Right renal pelvis (tissue), 4 donors: ENCODE measurements around the gene MDP1. TPM values are rescaled to one million over a fixed set of nuclear protein-coding genes. Genes with fewer than 3 reads are reported as not detected.
"Not testable (repeated sequence)": the region's sequence is repeated elsewhere in the genome, so short reads cannot be mapped to it uniquely, and the experiment has no call there.

ENCODE experiments used
- DNase-seq, 4 donors: peaks; one replicate each; pipeline ENCODE4 v3.0.0-alpha.2; 2013; ENCODE audit warnings: low read depth in 4 of 4, low spot score in 3 of 4, missing footprints in 1 of 4
- polyA plus RNA-seq, 4 donors: library from polyadenylated mRNA; unstranded; fragments of 120-200 nt; gene quantifications; one replicate each; pipeline ENCODE4 v1.2.1, GENCODE V29; 2013; ENCODE audit not compliant: insufficient read length in 4 of 4

MDP1 gene
- polyA plus RNA-seq, 4 donors = 14.8 to 19.3 (median 16.2) TPM

DNA sequence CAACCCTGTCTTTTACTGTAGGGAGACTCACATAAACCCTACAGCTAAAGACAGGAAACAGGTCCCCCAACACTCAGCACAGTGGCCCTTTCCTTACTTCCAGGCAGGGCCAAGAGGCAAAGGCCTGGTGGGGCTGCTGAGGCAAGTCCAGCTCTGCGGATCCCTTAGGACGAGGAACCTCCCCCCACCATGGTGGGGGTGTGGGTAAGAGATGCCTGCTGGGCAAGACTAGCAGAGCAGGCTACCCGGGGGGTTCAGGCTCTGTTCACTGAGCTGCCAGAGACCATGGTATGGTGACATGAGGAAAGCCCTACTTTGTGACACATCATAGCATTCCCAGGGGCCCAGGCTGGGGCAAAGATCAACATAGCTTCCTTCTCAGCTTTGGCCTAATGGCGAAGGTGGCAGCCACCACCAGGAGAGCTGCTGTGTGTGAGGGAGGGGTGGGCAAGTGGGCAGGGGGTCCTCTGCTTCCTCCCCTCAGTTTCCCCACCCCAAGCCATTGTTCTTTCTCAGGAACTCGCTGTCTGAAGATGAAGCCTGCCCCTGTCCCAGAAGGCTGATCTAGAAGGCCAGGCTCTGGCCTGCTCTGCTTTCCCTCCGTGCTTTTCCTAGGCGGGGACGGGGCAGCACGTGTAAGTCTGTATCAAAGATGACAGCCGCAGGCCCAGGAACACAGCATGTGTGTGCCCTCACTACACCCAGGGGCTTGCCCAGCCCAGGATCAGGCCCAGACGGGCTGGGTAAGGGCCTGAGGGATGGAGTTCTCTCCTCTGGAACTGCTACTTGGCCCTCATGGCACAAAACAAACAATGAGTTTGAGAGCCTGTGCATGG is 36.6 kb upstream of the MDP1 start:
- DNase-seq = no peak

DNA sequence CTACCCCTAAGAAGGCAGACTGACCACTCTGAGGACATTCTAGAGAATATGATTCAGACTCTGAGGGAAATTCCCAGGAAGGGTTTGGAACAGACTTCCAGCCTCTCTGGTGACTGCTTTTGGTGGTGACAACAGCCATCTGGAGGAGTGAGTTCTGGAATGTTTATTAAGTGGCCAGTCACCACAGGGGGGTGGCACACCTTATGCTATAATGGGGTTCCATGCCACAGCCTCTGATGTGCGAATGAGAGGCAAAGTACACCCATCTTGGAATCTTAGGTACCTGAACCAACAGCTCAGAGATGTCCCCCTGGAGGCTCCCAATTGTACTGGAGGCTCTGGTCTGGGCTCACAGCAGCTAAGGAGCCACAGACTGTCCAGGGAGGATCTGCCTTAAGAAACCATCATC is 36.0 kb upstream of the MDP1 start:
- no peak for DNase-seq

GRCh38 chr14:24250354-24250753 is 34.5 kb upstream of the MDP1 start:
- DNase-seq = no peak

GRCh38 chr14:24249230-24250021 is 33.6 kb upstream of the MDP1 start:
- DNase-seq = no peak

GRCh38 chr14:24247422-24247821 is 31.6 kb upstream of the MDP1 start:
- DNase-seq = no peak

DNA sequence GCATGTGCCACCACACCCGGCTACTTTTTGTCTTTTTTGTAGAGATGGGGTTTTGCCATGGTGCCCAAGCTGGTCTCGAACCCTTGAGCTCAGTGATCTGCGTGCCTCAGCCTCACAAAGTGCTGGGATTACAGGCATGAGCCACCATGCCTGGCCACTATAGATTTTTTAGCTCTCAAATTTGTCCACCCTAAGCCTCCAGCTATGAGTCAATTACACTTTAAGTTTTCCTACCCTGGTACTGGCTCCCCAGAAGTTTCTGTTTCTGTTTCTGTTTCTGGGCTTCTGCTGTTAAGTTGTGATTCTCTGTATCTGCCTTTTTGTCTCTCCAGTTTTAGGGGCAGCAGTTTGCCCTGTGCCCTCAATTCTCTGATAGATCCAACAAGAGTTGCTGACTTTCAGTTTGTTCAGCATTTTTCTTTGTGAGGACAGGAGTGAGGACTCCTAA is 30.9 kb upstream of the MDP1 start:
- no peak for DNase-seq

GRCh38 chr14:24245350-24245749 is 29.5 kb upstream of the MDP1 start:
- not testable (repeated sequence) for DNase-seq

DNA sequence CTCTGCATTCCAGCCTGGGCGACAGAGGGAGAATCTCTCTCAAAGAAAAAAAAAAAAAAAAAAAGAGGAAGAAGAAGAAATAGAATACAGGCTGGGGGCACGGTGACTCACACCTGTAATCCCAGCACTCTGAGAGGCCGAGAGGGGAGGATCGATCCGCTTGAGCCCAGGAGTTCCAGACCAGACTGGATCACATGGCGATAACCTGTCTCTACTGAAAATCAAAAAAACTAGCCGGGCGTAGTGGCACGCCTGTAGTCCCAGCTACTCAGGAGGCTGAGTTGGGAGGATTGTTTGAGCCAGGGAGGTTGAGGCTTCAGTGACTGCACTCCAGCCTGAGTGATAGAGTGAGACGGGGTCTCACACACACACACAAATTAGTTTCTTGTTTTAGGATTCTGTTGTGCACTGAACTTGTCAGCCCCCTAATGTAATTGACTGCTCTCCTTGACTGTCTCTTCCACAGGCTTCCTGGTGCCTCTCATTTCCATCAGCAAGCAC is 27.5 kb upstream of the MDP1 start:
- DNase-seq = no peak

- DNase-seq = peak in 3 of 4 donors; percentile 83 to 90 (median 88)
Measured at GRCh38 chr14:24241829-24242443, 26.1 kb upstream of the MDP1 start.

GRCh38 chr14:24240110-24240918 is 24.4 kb upstream of the MDP1 start:
- no peak for DNase-seq

- no peak for DNase-seq
Measured at GRCh38 chr14:24238527-24239037, 22.7 kb upstream of the MDP1 start.

DNA sequence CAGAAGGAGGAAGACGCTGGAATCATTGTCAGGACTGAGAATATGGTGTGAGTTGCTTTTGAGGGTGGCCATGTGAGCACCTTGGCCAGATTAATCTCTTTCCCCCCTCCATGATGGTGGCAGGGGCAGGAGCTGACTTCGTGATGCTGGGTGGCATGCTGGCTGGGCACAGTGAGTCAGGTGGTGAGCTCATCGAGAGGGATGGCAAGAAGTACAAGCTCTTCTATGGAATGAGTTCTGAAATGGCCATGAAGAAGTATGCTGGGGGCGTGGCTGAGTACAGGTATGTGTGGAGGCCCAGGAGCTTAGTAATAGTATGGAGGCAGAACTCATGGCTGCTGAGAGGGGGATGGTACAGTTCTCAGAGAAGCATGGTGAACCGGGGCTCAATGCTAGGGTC is 22.3 kb upstream of the MDP1 start:
- DNase-seq = no peak

- DNase-seq = no peak
Measured at GRCh38 chr14:24237463-24237955, 21.6 kb upstream of the MDP1 start.

DNA sequence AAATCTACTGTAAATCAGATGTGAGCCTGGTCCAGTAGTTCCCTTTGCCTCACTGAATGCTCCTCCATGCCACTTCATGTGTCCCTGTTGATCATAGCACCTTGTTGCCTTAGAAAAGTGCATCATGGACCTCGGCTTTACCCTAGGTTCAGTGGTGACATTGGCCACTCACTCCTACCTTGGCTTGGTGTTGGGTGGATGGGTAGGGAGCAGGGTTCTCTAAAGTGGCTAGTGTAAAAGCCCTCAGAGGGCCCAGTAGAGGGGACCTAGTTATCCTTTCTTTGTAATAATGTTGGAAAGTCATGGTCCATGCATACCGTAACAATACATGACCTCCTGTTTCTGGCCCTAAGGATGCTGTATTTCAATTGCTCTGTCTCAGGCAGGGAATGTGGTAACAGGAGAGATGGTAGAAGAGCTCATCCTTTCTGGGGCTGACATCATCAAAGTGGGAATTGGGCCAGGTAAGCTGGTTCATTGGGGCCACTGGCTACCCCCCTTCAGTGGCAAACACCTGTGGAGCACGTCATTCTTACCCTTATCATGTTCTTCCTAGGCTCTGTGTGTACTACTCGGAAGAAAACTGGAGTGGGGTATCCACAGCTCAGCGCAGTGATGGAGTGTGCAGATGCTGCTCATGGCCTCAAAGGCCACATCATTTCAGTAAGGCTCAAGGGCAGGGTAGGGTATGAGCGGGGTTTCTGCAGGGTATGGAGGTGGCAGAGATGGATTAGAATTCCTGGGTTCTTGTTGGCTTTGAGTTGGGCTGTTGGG is 21.0 kb upstream of the MDP1 start:
- DNase-seq = no peak

DNA sequence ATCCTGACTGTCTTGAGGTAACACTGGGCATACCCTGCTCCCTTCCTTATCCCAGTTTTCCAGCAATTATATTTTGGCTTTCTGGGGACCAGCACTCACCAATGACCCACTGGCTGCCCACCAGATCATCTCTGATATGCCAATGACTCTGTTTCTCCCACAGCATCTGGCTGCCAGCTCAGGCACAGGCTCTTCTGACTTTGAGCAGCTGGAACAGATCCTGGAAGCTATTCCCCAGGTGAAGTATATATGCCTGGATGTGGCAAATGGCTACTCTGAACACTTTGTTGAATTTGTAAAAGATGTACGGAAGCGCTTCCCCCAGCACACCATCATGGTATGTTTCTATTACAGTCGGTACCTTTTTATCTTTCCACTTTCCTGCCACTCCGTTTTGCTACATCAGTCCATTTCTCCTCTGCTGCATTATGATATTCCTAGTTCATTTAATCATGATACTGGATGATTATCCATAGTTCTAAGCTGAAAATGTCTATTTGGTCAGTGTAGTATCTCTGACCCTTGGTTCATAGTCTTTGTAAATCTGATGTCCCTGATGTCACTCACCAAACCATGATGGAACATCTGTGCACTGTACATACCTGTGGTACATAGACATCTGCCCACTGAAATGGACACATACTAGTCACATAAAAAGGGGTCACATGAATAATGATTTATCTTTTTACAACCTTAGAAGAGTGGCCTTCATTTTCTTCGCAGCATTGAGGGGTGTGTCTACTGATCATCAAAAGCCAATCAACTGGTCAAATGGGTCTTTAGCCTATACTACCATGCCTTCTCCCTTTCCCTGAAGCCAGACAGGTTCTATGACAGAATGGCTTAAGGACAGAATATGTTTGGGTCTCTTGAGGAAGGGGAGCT is 20.2 kb upstream of the MDP1 start:
- DNase-seq = no peak

DNA sequence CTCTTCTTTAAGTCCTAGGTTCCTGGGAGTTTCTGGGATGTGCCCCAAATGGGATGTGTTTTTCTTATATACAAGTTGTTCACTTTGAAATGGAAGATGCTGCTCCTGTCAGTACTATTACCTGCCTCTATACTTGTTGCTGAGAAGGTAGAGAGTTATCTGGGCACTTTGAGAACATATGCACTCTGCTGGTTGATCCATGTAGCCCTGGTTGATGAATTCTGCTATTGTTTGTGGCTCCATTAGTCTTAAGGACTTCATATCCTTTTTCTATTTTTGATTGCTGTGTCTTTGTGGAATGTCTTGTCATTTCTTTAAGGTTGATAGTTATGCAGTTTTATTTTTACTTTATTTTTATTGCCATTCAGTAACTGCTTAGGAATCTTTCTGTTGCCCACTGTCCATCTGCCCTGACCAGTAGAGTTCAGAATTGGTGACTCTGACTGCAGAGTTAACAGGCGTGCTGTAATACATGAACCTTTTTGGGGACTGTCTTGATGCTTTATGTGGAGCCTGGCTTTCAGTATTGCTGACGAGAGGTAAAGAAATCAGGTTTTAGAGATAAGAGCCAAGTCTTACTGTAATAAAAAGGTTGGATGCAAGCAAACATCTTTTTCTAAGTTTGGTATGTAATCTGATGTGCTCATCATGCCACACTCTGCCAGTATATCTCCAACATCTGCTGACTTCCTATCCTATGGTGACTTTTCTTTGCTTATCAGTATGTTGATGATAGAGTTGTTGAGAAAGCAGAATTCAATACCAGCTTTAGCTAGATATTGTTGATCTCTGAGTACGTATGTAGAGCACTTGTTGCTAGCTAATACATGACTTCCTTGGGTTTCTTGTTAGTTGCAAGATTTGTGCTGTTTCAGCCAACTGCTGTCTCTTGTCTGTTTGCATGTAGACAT is 18.5 kb upstream of the MDP1 start:
- DNase-seq = no peak

GRCh38 chr14:24233538-24233866 is 17.6 kb upstream of the MDP1 start:
- no peak for DNase-seq
